Caco-2 (cell line): ENCODE data around the gene CAMKMT. TPM values are rescaled to one million over a fixed set of nuclear protein-coding genes. Genes with fewer than 3 reads are reported as not detected.

Experiments
- BruUV-seq: library from RNA; stranded (reverse); fragments of 400-500 nt; replicated peaks from 2 replicates; lab custom pipeline; 2021; lab: Mats Ljungman, UMichigan
- CTCF ChIA-PET: fragments of 300-600 bp; sonication (Branson Sonifier 250); formaldehyde crosslinking; loops from one replicate; lab custom pipeline; 2022; ENCODE audit warnings: antibody characterized with exemption; lab: Charles Lee
- POLR2A ChIA-PET: fragments of 300-600 bp; sonication (Branson Sonifier 250); formaldehyde crosslinking; loops from one replicate; lab custom pipeline; 2022; ENCODE audit warnings: antibody characterized with exemption; lab: Charles Lee
- DNase-seq, 2 experiments: peaks; one replicate each; pipeline versions ENCODE4 v3.0.0 to v3.0.0-alpha.2; 2020 to 2022
- H3K27me3 ChIP-seq: replicated peaks from 2 replicates; pipeline ENCODE4 v1.6.0; 2011; ENCODE audit warnings: low read length; ENCODE audit not compliant: control insufficient read depth, insufficient read depth
- H3K36me3 ChIP-seq: 2 replicates; pipeline ENCODE4 v1.5.1; 2011; ENCODE audit warnings: low read length; ENCODE audit not compliant: control insufficient read depth, insufficient read depth
- H3K4me1 ChIP-seq: fragments of 250-450 bp; sonication (Bioruptor Pico); 2 replicates; pipeline ENCODE4 v1.5.1; 2020; ENCODE audit warnings: mild to moderate bottlenecking
- H3K4me3 ChIP-seq: 2 replicates; pipeline ENCODE4 v1.5.1; 2011; ENCODE audit warnings: low read depth, mild to moderate bottlenecking, control low read depth, low read length
- H3K9me3 ChIP-seq: fragments of 250-450 bp; sonication (Bioruptor Pico); 2 replicates; pipeline ENCODE4 v1.5.1; 2020; ENCODE audit warnings: mild to moderate bottlenecking, moderate library complexity
- H3K27ac Mint-ChIP-seq: one replicate; pipeline ENCODE4 v1.8.0; 2022; ENCODE audit warnings: mixed read lengths; ENCODE audit not compliant: unreplicated experiment
- H3K27me3 Mint-ChIP-seq: one replicate; pipeline ENCODE4 v1.8.0; 2022; ENCODE audit warnings: mixed read lengths; ENCODE audit not compliant: insufficient read depth, unreplicated experiment
- H3K36me3 Mint-ChIP-seq: one replicate; pipeline ENCODE4 v1.8.0; 2022; ENCODE audit warnings: mild to moderate bottlenecking, mixed read lengths; ENCODE audit not compliant: insufficient read depth, unreplicated experiment
- H3K4me1 Mint-ChIP-seq: one replicate; pipeline ENCODE4 v1.8.0; 2022; ENCODE audit warnings: low read depth, mixed read lengths; ENCODE audit not compliant: unreplicated experiment
- H3K4me3 Mint-ChIP-seq: one replicate; pipeline ENCODE4 v1.8.0; 2022; ENCODE audit warnings: mild to moderate bottlenecking, moderate library complexity, mixed read lengths; ENCODE audit not compliant: unreplicated experiment
- H3K9me3 Mint-ChIP-seq: one replicate; pipeline ENCODE4 v1.8.0; 2022; ENCODE audit warnings: mixed read lengths; ENCODE audit not compliant: unreplicated experiment
- intact Hi-C: fragments of 100-400 bp; cut with micrococcal nuclease; formaldehyde crosslinking; loops from one replicate; pipeline ENCODE4 v1.10.0; 2022; ENCODE audit not compliant: unreplicated experiment
- total RNA-seq: library from RNA; stranded (reverse); gene quantifications from 2 replicates; pipeline ENCODE4 v1.2.3, GENCODE V29; 2022
- TF ChIP-seq, protein P1 (sequence below), 2 experiments: fragments of 200-600 bp in 1 of 2; IDR thresholded peaks; 1 replicate in 1 of 2; 2 replicates in 1 of 2; pipeline versions ENCODE4 v1.5.1 to v1.8.0; 2011 to 2022; ENCODE audit warnings: antibody characterized with exemption in 1 of 2, control low read depth in 1 of 2, inconsistent platforms in 1 of 2, low read depth in 1 of 2, low read length in 1 of 2, mild to moderate bottlenecking in 1 of 2, moderate library complexity in 1 of 2; ENCODE audit not compliant: insufficient read depth in 1 of 2, severe bottlenecking in 1 of 2, unreplicated experiment in 1 of 2

The CAMKMT gene
- total RNA-seq, 1 experiment from 2014 or later = 25.2 TPM

GRCh38 chr2:44740678-44741077, 378.9 kb downstream of the CAMKMT start:
- H3K27me3 ChIP-seq = no peaks in the 10 kb centered on the region
- peaks cover 21% of the 10 kb centered on the region for H3K9me3 Mint-ChIP-seq
- H3K4me1 ChIP-seq = no peaks in the 10 kb centered on the region; the same call in 1 of the 2 replicates
- ChIA-PET CTCF (no interaction called here), POLR2A (no interaction called here)
- DNase-seq = no peak
- intact Hi-C loops = no loop called here
- no peaks in the 10 kb centered on the region; the same call in 1 of the 2 replicates for H3K36me3 ChIP-seq
- H3K36me3 Mint-ChIP-seq = no peaks in the 10 kb centered on the region
- H3K4me3 Mint-ChIP-seq = no peak overlapping the region
- H3K27me3 Mint-ChIP-seq = no peaks in the 10 kb centered on the region
- no peaks in the 10 kb centered on the region for H3K4me1 Mint-ChIP-seq
- H3K4me3 ChIP-seq = no peak overlapping the region
- no peak overlapping the region for H3K27ac Mint-ChIP-seq
- TF ChIP-seq, protein P1, sequence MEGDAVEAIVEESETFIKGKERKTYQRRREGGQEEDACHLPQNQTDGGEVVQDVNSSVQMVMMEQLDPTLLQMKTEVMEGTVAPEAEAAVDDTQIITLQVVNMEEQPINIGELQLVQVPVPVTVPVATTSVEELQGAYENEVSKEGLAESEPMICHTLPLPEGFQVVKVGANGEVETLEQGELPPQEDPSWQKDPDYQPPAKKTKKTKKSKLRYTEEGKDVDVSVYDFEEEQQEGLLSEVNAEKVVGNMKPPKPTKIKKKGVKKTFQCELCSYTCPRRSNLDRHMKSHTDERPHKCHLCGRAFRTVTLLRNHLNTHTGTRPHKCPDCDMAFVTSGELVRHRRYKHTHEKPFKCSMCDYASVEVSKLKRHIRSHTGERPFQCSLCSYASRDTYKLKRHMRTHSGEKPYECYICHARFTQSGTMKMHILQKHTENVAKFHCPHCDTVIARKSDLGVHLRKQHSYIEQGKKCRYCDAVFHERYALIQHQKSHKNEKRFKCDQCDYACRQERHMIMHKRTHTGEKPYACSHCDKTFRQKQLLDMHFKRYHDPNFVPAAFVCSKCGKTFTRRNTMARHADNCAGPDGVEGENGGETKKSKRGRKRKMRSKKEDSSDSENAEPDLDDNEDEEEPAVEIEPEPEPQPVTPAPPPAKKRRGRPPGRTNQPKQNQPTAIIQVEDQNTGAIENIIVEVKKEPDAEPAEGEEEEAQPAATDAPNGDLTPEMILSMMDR (IDR thresholded peaks at IDR 0.05; ENCODE audit: insufficient read depth in 1 of 2, low read depth in 1 of 2, low read length in 1 of 2, severe bottlenecking in 1 of 2, unreplicated experiment in 1 of 2) = no peak
- no TSS peak for BruUV-seq
- H3K9me3 ChIP-seq = peaks cover 6% of the 10 kb centered on the region

GRCh38 chr2:44741507-44741906, 379.8 kb downstream of the CAMKMT start:
- TF ChIP-seq, protein P1 (IDR thresholded peaks at IDR 0.05; ENCODE audit: insufficient read depth in 1 of 2, low read depth in 1 of 2, low read length in 1 of 2, severe bottlenecking in 1 of 2, unreplicated experiment in 1 of 2) = no peak
- no peak overlapping the region for H3K4me3 Mint-ChIP-seq
- POLR2A ChIA-PET = no interaction called here
- no peaks in the 10 kb centered on the region for H3K4me1 Mint-ChIP-seq
- DNase-seq = no peak
- H3K9me3 Mint-ChIP-seq = peaks cover 16% of the 10 kb centered on the region
- Histone ChIP-seq H3K9me3 (no peaks in the 10 kb centered on the region), H3K4me3 (no peak overlapping the region), H3K36me3 (no peaks in the 10 kb centered on the region), H3K4me1 (no peaks in the 10 kb centered on the region; the same call in 1 of the 2 replicates), H3K27me3 (no peaks in the 10 kb centered on the region)
- H3K36me3 Mint-ChIP-seq = no peaks in the 10 kb centered on the region
- H3K27me3 Mint-ChIP-seq = no peaks in the 10 kb centered on the region
- CTCF ChIA-PET = no interaction called here
- H3K27ac Mint-ChIP-seq = no peak overlapping the region
- BruUV-seq = no TSS peak
- intact Hi-C loops = no loop called here

- Mint-ChIP-seq H3K36me3 (no peaks in the 10 kb centered on the region), H3K27me3 (no peaks in the 10 kb centered on the region), H3K27ac (no peak overlapping the region), H3K4me1 (no peaks in the 10 kb centered on the region), H3K9me3 (peaks cover 10% of the 10 kb centered on the region), H3K4me3 (no peak overlapping the region)
- no peaks in the 10 kb centered on the region; the same call in 1 of the 2 replicates for H3K4me1 ChIP-seq
- DNase-seq = no peak
- BruUV-seq = no TSS peak
- POLR2A ChIA-PET = no interaction called here
- CTCF ChIA-PET = no interaction called here
- no peaks in the 10 kb centered on the region for H3K9me3 ChIP-seq
- no peak overlapping the region for H3K4me3 ChIP-seq
- TF ChIP-seq, protein P1 (IDR thresholded peaks at IDR 0.05; ENCODE audit: insufficient read depth in 1 of 2, low read depth in 1 of 2, low read length in 1 of 2, severe bottlenecking in 1 of 2, unreplicated experiment in 1 of 2) = no peak
- intact Hi-C loops = no loop called here
- H3K27me3 ChIP-seq = no peaks in the 10 kb centered on the region
- no peaks in the 10 kb centered on the region for H3K36me3 ChIP-seq
Measured at GRCh38 chr2:44742057-44742456, 380.3 kb downstream of the CAMKMT start.
